Naive B cell (primary cell): ENCODE results near the gene YWHAQ. TPM values are rescaled to one million over a fixed set of nuclear protein-coding genes. Genes with fewer than 3 reads are reported as not detected.
A peak's percentile ranks its signal among the peaks of the same experiment; 100 is the strongest.

Source experiments
- ATAC-seq, 2 donors: fragments of 150-1000 bp; cut with Tn5 transposase; 2 replicates each; pipeline ENCODE4 v1.10.0; 2021; ENCODE audit warnings: low read depth in 2 of 2, mild to moderate bottlenecking in 2 of 2, moderate library complexity in 2 of 2
- DNase-seq: peaks from one replicate; pipeline ENCODE4 v3.0.0; 2022
- H3K27ac Mint-ChIP-seq, 6 donors: one replicate each; pipeline ENCODE4 v1.8.0; 2020 to 2022; ENCODE audit warnings: mild to moderate bottlenecking in 6 of 6, mixed read lengths in 6 of 6, moderate library complexity in 5 of 6, inconsistent platforms in 2 of 6
- H3K27me3 Mint-ChIP-seq, 3 donors: one replicate each; pipeline ENCODE4 v1.8.0; 2021 to 2022; ENCODE audit warnings: mixed read lengths in 3 of 3, mild to moderate bottlenecking in 1 of 3
- H3K36me3 Mint-ChIP-seq, 2 donors: one replicate each; pipeline ENCODE4 v1.8.0; 2020 to 2022; ENCODE audit warnings: mixed read lengths in 2 of 2, inconsistent platforms in 1 of 2, mild to moderate bottlenecking in 1 of 2
- H3K4me1 Mint-ChIP-seq, 3 donors: one replicate each; pipeline ENCODE4 v1.8.0; 2020 to 2022; ENCODE audit warnings: mixed read lengths in 3 of 3, inconsistent platforms in 1 of 3, mild to moderate bottlenecking in 1 of 3, moderate library complexity in 1 of 3
- H3K4me3 Mint-ChIP-seq, 8 donors: one replicate each; pipeline ENCODE4 v1.8.0; 2020 to 2022; ENCODE audit warnings: mild to moderate bottlenecking in 8 of 8, mixed read lengths in 8 of 8, moderate library complexity in 8 of 8, inconsistent platforms in 2 of 8
- H3K9me3 Mint-ChIP-seq, 7 donors: one replicate each; pipeline ENCODE4 v1.8.0; 2020 to 2022; ENCODE audit warnings: mixed read lengths in 7 of 7, mild to moderate bottlenecking in 5 of 7, inconsistent platforms in 2 of 7, moderate library complexity in 1 of 7
- polyA plus RNA-seq, 6 donors: library from polyadenylated mRNA; unstranded; fragments of 300-500 nt; fragmentation: Illumina TruSeq; gene quantifications; one replicate each; pipeline ENCODE4 v1.2.3, GENCODE V29; 2021; ENCODE audit warnings: low read depth in 6 of 6

The YWHAQ gene
- polyA plus RNA-seq, 6 donors from 2014 or later, result 282 to 457 (median 344) TPM

DNA sequence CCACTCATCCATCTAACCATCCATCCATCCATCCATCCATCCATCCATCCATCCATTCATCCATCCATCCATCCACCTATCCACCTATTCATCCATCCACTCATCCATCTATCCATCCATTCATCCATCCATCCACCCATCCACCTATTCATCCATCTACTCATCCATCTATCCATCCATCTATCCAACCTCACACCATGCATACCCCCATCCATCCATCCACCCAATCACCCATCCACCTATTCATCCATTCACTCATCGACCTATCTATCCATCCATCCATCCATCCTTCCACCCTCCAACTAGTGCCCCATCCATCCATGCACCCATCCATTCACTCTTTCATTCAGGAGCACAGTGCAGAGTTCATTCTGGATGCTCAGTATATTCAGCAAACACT is 21.5 kb upstream of the YWHAQ start:
- no peaks in the 10 kb centered on the region for H3K36me3 Mint-ChIP-seq
- no peak overlapping the region for H3K27ac Mint-ChIP-seq

DNA sequence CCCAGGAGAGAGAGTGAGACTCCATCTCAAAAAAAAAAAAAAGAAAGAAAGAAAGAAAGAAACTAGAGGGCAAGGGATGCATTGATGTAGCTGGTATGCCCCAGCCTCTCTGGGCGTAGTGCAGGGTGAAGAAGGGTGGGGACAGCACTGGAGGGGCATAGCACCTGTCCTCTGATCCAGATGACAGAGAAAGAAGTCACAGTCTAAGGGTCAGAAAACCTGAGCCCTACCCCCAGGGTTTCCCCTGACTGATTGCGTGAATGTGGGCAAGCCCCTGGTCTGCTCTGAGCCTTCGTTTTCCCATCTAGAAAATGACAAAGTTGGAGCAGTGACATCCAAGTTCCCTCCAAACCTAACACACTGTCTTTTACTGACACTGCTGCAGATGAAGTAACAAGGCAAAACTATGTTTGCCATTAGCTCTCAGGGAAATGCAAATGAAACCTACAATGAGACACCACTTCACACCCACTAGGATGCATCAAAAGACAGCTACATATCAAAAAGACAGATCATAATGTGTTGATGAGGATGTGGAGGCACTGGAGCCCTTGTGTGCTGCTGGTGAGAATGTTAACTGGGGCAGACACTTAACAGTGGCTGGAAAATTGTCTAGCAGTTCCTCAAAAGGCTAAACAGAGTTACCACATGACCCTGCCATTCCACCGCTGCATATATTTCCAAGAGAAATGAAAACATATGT is 19.5 kb upstream of the YWHAQ start:
- DNase-seq, result no peak
- Mint-ChIP-seq H3K9me3 (peaks cover 0 to 5% (median 0%) of the 10 kb centered on the region in 7 donors), H3K4me3 (no peak overlapping the region), H3K27ac (no peak overlapping the region), H3K36me3 (no peaks in the 10 kb centered on the region), H3K4me1 (peaks cover 9 to 14% (median 10%) of the 10 kb centered on the region in 3 donors), H3K27me3 (peaks cover 0 to 19% (median 0%) of the 10 kb centered on the region in 3 donors)
- no peak for ATAC-seq

More for the DNA sequence above, 21.5 kb upstream of the YWHAQ start:
- ATAC-seq (no peak), DNase-seq (no peak)
- Mint-ChIP-seq H3K27me3 (peaks cover 0 to 7% (median 0%) of the 10 kb centered on the region in 3 donors), H3K9me3 (peaks cover 0 to 5% (median 0%) of the 10 kb centered on the region in 7 donors), H3K4me3 (no peak overlapping the region), H3K4me1 (peaks cover 9 to 14% (median 10%) of the 10 kb centered on the region in 3 donors)

DNA sequence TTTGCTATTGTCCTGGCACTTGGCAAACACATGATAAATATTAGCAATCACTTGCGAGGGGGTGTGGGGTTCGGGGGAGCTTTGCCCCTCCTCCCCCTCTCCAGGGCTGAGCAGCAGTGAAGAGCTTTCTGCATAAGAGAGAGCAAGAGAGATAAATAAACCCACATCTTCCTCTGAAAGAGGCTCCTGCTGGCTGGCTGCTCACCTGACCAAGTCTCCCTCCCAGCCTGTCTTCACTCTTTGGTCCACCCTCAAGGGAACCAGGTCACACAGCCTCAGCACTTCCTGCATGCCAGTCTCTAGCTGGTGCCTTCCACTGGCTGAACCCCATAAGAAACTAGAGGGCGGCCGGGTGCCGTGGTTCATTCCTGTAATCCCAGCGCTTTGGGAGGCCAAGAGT is 18.5 kb upstream of the YWHAQ start:
- Mint-ChIP-seq H3K4me3 (no peak overlapping the region), H3K27ac (no peak overlapping the region), H3K27me3 (peaks cover 0 to 19% (median under 1%) of the 10 kb centered on the region in 3 donors), H3K4me1 (peaks cover 9 to 14% (median 10%) of the 10 kb centered on the region in 3 donors), H3K9me3 (peaks cover 0 to 5% (median 0%) of the 10 kb centered on the region in 7 donors), H3K36me3 (no peaks in the 10 kb centered on the region)
- DNase-seq (no peak), ATAC-seq (no peak)

DNA sequence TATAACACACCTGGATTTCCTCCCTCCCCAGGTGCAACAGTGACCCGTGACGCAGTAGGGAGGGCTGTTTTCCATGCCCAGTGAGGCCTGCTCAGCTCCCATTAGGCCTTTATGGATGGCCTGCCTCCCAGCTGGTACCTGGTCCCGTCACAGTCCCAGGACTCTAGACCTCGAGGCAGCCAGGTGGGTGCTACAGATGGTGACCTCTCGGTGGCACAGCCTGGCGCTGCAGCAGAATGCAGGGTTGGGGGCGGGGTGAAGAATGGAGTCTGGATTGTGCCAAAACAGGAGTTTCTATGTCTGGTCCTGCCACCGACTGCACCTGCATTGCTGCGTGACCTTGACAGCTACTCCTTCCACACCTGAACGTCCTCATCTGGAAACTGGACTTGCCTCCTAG is 18.0 kb upstream of the YWHAQ start:
- peaks cover 0 to 5% (median 0%) of the 10 kb centered on the region in 7 donors for H3K9me3 Mint-ChIP-seq
- ATAC-seq (no peak), DNase-seq (no peak)
- H3K27ac Mint-ChIP-seq, result no peak overlapping the region
- H3K4me1 Mint-ChIP-seq, result peaks cover 9 to 14% (median 10%) of the 10 kb centered on the region in 3 donors
- H3K27me3 Mint-ChIP-seq, result peaks cover under 1 to 19% (median 3%) of the 10 kb centered on the region in 3 donors
- H3K36me3 Mint-ChIP-seq, result no peaks in the 10 kb centered on the region
- H3K4me3 Mint-ChIP-seq, result no peak overlapping the region

DNA sequence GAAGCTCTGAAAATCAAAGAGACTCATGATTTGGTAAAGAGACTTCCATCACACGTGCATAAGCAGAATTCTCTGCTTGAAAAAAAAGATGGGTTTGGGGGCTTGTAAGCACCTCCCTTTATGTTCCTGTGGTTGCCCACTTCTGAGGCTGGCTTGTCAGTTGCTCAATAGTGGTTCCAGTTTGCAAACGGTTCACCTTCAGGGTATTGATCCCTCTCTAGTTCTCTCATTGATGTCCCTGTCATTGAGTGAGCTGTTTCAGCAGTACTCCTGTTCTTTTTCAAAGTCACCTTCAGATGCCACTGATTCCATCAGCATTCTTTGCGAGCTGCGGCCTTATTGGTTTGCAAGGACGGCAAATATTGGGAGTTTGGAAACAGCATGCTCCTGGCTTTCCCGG is 17.1 kb upstream of the YWHAQ start:
- H3K4me1 Mint-ChIP-seq, result peaks cover 6 to 13% (median 11%) of the 10 kb centered on the region in 3 donors
- ATAC-seq, result no peak
- DNase-seq, result no peak
- peaks cover 0 to 5% (median 0%) of the 10 kb centered on the region in 7 donors for H3K9me3 Mint-ChIP-seq
- no peak overlapping the region for H3K27ac Mint-ChIP-seq
- H3K36me3 Mint-ChIP-seq, result no peaks in the 10 kb centered on the region
- H3K4me3 Mint-ChIP-seq, result no peak overlapping the region
- H3K27me3 Mint-ChIP-seq, result peaks cover 3 to 19% (median 7%) of the 10 kb centered on the region in 3 donors

DNA sequence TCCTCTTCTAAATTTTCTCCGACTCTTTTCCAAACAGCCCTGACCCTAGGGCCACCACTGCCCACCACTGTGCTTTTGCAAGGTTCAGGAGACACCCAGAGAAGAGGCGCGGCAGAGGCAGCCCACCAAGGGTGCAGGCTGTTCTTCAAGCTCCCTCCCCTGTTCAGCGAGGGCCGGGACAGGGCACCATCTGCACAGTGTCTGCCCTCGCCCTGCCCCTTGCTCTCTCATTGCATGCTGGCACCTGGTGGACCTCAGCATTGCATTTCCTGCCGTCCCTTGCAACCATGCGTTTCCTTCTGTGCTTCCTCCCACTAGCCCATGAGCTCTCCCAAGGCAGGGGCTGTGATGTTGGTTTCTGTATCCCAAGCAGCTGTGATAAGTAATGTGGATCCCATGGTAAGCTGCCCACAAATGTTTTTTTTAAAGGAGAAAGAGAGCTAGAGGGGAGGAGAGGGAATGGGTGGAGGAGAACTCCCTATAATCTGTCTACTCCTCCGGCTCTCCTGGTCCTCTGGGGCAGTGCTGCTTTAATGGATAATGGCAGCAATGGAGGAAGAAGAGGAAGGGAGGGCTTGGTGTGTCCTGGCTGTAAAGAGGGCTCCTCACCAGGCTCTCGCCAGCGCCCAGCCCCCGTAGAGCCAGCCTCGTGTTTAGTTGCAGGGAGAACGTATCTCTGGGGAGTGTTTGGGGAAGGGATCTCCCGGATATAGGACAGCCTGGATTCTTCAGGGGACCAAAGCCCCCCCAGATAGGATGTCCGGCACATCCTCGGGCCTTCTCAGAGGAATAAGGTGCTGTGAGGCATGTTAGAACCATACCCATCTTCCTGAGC is 15.6 kb upstream of the YWHAQ start:
- Mint-ChIP-seq H3K36me3 (no peaks in the 10 kb centered on the region), H3K4me3 (no peak overlapping the region), H3K27ac (no peak overlapping the region), H3K9me3 (peaks cover 0 to 3% (median 0%) of the 10 kb centered on the region in 7 donors), H3K27me3 (peaks cover 7 to 12% (median 7%) of the 10 kb centered on the region in 3 donors), H3K4me1 (peaks cover 0 to 7% (median 6%) of the 10 kb centered on the region in 3 donors)
- ATAC-seq (no peak), DNase-seq (no peak)

DNA sequence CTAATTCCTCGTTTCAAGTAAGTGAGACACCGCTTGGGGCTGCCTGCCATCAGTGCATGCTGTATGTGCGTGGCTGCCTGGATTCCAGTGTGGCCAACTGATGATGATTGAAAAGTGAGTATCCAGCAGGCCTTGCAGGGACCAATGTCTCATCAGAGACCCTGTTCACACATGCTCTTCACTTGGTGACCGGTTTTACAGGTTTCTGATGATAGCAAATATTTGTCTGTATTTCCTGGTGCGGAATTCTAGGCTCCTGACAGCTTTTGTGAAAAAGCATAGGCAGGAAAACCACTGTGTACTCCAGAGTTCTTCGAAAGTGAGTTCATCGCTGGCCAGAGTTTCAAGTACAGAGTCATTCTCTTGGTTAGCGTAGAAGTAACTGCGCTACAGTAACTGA is 13.8 kb upstream of the YWHAQ start:
- H3K27me3 Mint-ChIP-seq, result peaks cover 13 to 20% (median 14%) of the 10 kb centered on the region in 3 donors
- H3K4me1 Mint-ChIP-seq, result peaks cover 0 to 7% (median 6%) of the 10 kb centered on the region in 3 donors
- ATAC-seq, result no peak
- no peak for DNase-seq
- no peak overlapping the region for H3K27ac Mint-ChIP-seq
- H3K9me3 Mint-ChIP-seq, result no peaks in the 10 kb centered on the region
- no peak overlapping the region for H3K4me3 Mint-ChIP-seq
- no peaks in the 10 kb centered on the region for H3K36me3 Mint-ChIP-seq

DNA sequence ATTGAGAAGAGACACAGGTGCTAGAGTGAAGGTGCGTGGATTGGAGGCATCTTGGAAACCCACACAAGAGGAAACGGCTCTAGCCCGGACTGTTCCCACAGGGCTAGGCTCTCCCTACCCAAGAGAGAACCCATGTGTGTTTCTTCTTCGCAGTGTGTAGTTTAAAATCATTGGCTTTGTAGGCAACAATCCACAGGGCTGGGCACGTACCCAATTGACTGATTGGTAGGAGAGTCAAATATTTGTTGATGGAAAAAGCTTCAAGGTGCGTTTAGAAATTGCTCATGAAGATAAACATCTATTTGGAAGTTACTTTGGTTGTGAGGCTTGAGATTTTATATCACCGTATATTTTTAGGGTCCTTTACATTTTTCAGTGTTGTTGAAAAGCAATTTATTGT is 13.2 kb upstream of the YWHAQ start:
- no peak overlapping the region for H3K4me3 Mint-ChIP-seq
- DNase-seq (no peak), ATAC-seq (no peak)
- peaks cover 0 to 6% (median 3%) of the 10 kb centered on the region in 3 donors for H3K4me1 Mint-ChIP-seq
- H3K36me3 Mint-ChIP-seq, result no peaks in the 10 kb centered on the region
- peaks cover 13 to 20% (median 14%) of the 10 kb centered on the region in 3 donors for H3K27me3 Mint-ChIP-seq
- no peaks in the 10 kb centered on the region for H3K9me3 Mint-ChIP-seq
- H3K27ac Mint-ChIP-seq, result no peak overlapping the region

DNA sequence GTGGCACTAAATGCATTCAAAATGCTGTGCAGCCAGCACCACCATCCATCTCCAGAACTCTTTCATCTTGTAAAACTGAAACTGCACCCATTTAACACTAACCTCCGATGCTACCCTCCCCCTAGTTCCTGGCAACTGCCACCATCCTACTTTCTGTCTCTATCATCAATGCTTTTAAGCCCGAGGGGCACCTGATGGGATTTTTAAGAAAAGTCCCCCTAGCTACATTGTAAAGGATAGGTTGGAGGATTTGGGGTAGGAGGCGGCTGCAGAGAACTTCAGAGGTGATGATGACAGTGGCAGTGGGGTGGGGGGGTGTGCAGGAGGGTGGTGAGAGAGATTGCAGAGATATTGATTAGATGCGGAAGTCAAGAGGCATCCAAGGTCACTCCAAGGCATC is 10.8 kb upstream of the YWHAQ start:
- DNase-seq (no peak), ATAC-seq (no peak)
- H3K27me3 Mint-ChIP-seq, result peaks cover 13 to 15% (median 14%) of the 10 kb centered on the region in 3 donors
- no peaks in the 10 kb centered on the region for H3K9me3 Mint-ChIP-seq
- peaks cover 0 to 6% (median 3%) of the 10 kb centered on the region in 3 donors for H3K4me1 Mint-ChIP-seq
- no peaks in the 10 kb centered on the region for H3K36me3 Mint-ChIP-seq
- H3K4me3 Mint-ChIP-seq, result peak overlapping the region in 1 of 8 donors; percentile 51
- no peak overlapping the region for H3K27ac Mint-ChIP-seq

DNA sequence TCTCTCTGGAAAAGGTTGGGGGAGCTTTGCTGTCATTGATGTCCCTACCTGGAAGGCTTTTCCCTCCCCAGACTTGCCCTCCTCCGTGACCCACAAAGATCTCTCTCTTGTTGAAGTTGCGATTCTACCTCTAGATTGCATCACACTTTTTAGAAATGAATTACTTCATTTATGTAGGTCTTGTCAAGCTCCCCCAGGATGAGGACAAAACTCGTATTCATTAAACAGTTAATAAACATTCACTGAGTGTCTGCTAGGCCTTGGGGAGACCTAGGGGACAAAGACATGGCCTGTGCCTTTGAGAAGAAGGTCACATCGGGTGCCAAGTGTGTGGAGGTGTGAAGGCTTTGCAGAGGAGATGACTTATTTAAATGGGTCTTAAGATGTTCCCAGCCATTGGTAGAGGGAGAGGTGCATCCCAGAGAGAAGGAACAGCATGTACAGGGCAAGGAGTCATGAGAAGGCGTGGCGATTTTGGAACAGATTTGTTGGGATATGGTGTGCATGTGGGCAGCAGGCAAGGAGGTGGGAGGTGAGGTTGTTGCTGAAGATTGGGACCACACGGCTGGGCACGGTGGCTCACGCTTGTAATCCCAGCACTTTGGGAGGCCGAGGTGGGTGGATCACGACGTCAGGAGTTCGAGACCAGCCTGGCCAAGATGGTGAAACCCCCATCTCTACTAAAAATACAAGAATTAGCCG is 9.8 kb upstream of the YWHAQ start:
- no peaks in the 10 kb centered on the region for H3K36me3 Mint-ChIP-seq
- H3K4me1 Mint-ChIP-seq, result peaks cover 0 to 6% (median 3%) of the 10 kb centered on the region in 3 donors
- H3K27ac Mint-ChIP-seq, result no peak overlapping the region
- ATAC-seq (no peak), DNase-seq (no peak)
- H3K27me3 Mint-ChIP-seq, result peaks cover 8 to 17% (median 14%) of the 10 kb centered on the region in 3 donors
- H3K9me3 Mint-ChIP-seq, result no peaks in the 10 kb centered on the region
- H3K4me3 Mint-ChIP-seq, result no peak overlapping the region

DNA sequence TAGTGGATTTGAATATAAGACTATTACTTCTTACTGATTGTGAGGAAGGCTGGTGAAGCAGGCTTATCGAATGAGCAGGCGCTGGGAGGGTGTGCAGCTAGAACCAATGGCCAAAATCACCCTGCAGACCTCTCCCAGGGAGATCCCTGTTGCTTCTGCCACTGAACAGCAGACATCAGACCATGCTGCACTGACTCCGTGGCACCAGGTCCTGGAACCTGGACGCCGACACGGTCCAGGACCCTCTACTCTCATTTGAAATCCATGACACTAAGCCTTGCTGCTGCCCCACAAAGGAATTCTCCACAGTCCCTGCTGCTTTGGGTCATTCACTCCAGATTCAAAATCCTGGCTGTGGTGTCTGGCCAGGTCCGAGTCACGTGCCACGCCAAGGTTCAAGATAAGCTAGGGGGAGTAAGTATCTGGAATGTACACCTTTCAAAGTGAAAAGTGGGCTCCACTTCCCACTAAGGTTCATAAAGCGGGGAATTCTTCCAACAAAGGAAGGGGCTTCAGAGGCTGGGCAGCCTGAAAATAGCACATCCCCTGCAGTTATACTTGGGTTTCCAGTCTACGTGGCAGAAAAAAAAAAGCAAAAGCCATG is 9.0 kb upstream of the YWHAQ start:
- DNase-seq (no peak), ATAC-seq (no peak)
- Mint-ChIP-seq H3K4me1 (peaks cover 0 to 6% (median 3%) of the 10 kb centered on the region in 3 donors), H3K4me3 (no peak overlapping the region), H3K9me3 (no peaks in the 10 kb centered on the region), H3K27me3 (peaks cover 8 to 17% (median 14%) of the 10 kb centered on the region in 3 donors), H3K36me3 (no peaks in the 10 kb centered on the region), H3K27ac (peak overlapping the region in 1 of 6 donors; percentile 17)

DNA sequence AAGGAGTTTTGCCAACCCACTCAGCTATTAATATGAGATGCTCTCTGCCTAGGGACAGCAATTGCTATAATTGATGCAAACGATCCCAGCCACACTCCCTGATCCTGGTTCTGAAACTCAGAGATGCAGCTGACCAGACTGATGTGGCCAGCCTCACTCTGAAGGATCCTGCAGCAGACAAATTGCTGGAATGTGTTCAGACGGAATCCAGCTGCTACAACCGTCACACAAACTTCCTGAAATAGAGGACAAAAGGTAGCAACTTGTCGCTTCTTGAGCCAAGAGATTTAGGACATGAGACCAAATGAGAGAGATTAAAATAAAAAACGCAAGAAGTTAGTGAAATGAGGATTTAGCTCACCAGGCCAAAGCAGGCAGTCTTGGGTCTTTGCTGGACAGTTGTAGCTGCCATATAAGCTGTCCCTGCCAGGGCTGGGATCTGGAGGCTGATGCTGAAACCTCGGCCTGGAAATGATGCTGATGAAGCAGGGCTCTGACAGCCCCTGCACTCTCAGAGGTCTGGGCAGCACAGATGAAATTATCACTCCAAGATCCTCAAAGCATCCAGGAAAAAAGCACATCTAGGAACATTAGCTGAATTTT is 8.3 kb upstream of the YWHAQ start:
- ATAC-seq (no peak), DNase-seq (no peak)
- H3K27ac Mint-ChIP-seq, result no peak overlapping the region
- H3K9me3 Mint-ChIP-seq, result no peaks in the 10 kb centered on the region
- H3K27me3 Mint-ChIP-seq, result peaks cover 8 to 15% (median 14%) of the 10 kb centered on the region in 3 donors
- H3K36me3 Mint-ChIP-seq, result no peaks in the 10 kb centered on the region
- H3K4me3 Mint-ChIP-seq, result no peak overlapping the region
- H3K4me1 Mint-ChIP-seq, result peaks cover 0 to 6% (median 3%) of the 10 kb centered on the region in 3 donors
